Adrenal gland (tissue), 5 donors: ENCODE measurements around the gene PLBD2.

Source experiments
- CTCF ChIP-seq, 6 experiments: fragments of 450-650 bp in 4 of 6; fragments of 200-600 bp in 2 of 6; sonication (generic) in 1 of 6; IDR thresholded peaks; 1 replicate in 5 of 6; 2 replicates in 1 of 6; pipeline versions ENCODE4 v1.5.1 to v1.8.0; 2016 to 2021; ENCODE audit warnings: antibody characterized with exemption in 6 of 6, mild to moderate bottlenecking in 2 of 6, moderate library complexity in 1 of 6
- POLR2A ChIP-seq, 2 donors: fragments of 450-650 bp; IDR thresholded peaks; one replicate each; pipeline ENCODE4 v1.6.1; 2017; ENCODE audit warnings: antibody characterized with exemption in 2 of 2, mild to moderate bottlenecking in 2 of 2, moderate library complexity in 1 of 2
- donor health status: DM: no; HTN: no; CAD: no.

GRCh38 chr12:113374823-113375428 lies 16.5 kb downstream of the PLBD2 start:
- no peak for TF ChIP-seq POLR2A (IDR thresholded peaks at IDR 0.05)
- TF ChIP-seq CTCF (IDR thresholded peaks at IDR 0.05): no peak
